Measurements from ENCODE around the gene FKBP5. TPM values are rescaled to one million over a fixed set of nuclear protein-coding genes. Genes with fewer than 3 reads are reported as not detected.

FKBP5 gene
- total and polyA plus RNA-seq, 9 of the 15 experiments (the other 6 are each of a cell fraction or from before 2014, with no cell fraction given): 32.7 to 151 (median 75.0) TPM

GRCh38 chr6:35651244-35651643 is 37.5 kb downstream of the FKBP5 start (continued):
- TF ChIP-seq TBL1XR1 (IDR thresholded peaks at IDR 0.05; ENCODE audit: low read length in 2 of 2): 0 out of 4 replicates have a peak, but pooled peaks of 1 of the 2 experiments have one; percentile 30
- TF ChIP-seq, protein P1, sequence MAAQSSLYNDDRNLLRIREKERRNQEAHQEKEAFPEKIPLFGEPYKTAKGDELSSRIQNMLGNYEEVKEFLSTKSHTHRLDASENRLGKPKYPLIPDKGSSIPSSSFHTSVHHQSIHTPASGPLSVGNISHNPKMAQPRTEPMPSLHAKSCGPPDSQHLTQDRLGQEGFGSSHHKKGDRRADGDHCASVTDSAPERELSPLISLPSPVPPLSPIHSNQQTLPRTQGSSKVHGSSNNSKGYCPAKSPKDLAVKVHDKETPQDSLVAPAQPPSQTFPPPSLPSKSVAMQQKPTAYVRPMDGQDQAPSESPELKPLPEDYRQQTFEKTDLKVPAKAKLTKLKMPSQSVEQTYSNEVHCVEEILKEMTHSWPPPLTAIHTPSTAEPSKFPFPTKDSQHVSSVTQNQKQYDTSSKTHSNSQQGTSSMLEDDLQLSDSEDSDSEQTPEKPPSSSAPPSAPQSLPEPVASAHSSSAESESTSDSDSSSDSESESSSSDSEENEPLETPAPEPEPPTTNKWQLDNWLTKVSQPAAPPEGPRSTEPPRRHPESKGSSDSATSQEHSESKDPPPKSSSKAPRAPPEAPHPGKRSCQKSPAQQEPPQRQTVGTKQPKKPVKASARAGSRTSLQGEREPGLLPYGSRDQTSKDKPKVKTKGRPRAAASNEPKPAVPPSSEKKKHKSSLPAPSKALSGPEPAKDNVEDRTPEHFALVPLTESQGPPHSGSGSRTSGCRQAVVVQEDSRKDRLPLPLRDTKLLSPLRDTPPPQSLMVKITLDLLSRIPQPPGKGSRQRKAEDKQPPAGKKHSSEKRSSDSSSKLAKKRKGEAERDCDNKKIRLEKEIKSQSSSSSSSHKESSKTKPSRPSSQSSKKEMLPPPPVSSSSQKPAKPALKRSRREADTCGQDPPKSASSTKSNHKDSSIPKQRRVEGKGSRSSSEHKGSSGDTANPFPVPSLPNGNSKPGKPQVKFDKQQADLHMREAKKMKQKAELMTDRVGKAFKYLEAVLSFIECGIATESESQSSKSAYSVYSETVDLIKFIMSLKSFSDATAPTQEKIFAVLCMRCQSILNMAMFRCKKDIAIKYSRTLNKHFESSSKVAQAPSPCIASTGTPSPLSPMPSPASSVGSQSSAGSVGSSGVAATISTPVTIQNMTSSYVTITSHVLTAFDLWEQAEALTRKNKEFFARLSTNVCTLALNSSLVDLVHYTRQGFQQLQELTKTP (IDR thresholded peaks at IDR 0.05; ENCODE audit: low read depth in 1 of 2, partially characterized antibody in 2 of 2): no peak
- no peak for TF ChIP-seq ATF1 (CRISPR knock-in tag; IDR thresholded peaks at IDR 0.05)
- TF ChIP-seq ATF1 (tag; IDR thresholded peaks at IDR 0.05): 0 out of 2 replicates have a peak, but pooled peaks have one; percentile 10
- no peak for TF ChIP-seq CEBPG (CRISPR knock-in tag; IDR thresholded peaks at IDR 0.05)
- TF ChIP-seq CEBPG (tag; conservative IDR thresholded peaks at IDR 0.05 in 1 of 2, IDR thresholded peaks at IDR 0.05 in 1 of 2): peak; percentile 54 to 64; a peak in 2 of 4 replicates
- no peak for TF ChIP-seq ZNF24 (IDR thresholded peaks at IDR 0.05)
- TF ChIP-seq, protein P2, sequence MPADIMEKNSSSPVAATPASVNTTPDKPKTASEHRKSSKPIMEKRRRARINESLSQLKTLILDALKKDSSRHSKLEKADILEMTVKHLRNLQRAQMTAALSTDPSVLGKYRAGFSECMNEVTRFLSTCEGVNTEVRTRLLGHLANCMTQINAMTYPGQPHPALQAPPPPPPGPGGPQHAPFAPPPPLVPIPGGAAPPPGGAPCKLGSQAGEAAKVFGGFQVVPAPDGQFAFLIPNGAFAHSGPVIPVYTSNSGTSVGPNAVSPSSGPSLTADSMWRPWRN (IDR thresholded peaks at IDR 0.05; ENCODE audit: low read depth): peak; percentile 74
- TF ChIP-seq FOXJ2 (tag; IDR thresholded peaks at IDR 0.05): no peak
- TF ChIP-seq CBFA2T2 (conservative IDR thresholded peaks at IDR 0.05): peak; percentile 58
- no peak for TF ChIP-seq PRPF4 (IDR thresholded peaks at IDR 0.05; ENCODE audit: insufficient read depth, low read depth, low read length, poor library complexity, severe bottlenecking)
- TF ChIP-seq, protein P3, sequence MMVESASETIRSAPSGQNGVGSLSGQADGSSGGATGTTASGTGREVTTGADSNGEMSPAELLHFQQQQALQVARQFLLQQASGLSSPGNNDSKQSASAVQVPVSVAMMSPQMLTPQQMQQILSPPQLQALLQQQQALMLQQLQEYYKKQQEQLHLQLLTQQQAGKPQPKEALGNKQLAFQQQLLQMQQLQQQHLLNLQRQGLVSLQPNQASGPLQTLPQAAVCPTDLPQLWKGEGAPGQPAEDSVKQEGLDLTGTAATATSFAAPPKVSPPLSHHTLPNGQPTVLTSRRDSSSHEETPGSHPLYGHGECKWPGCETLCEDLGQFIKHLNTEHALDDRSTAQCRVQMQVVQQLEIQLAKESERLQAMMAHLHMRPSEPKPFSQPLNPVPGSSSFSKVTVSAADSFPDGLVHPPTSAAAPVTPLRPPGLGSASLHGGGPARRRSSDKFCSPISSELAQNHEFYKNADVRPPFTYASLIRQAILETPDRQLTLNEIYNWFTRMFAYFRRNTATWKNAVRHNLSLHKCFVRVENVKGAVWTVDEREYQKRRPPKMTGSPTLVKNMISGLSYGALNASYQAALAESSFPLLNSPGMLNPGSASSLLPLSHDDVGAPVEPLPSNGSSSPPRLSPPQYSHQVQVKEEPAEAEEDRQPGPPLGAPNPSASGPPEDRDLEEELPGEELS (CRISPR knock-in tag; IDR thresholded peaks at IDR 0.05; ENCODE audit: borderline replicate concordance): no peak
- TF ChIP-seq NCOR1 (IDR thresholded peaks at IDR 0.05): peak; percentile 43; the same call in 1 of the 2 replicates
- TF ChIP-seq STAT5A (IDR thresholded peaks at IDR 0.05; ENCODE audit: borderline replicate concordance, low read length): peak; percentile 50; the same call in 1 of the 2 replicates
- TF ChIP-seq ZBTB7A (IDR thresholded peaks at IDR 0.05; ENCODE audit: borderline replicate concordance, control insufficient read depth, low read depth, low read length): peak; percentile 24; the same call in 1 of the 2 replicates
- peak; percentile 40; the same call in 1 of the 2 replicates for TF ChIP-seq POLR2AphosphoS5 (IDR thresholded peaks at IDR 0.05; ENCODE audit: control insufficient read depth, insufficient read depth, low read depth, low read length)
- TF ChIP-seq, protein P4, sequence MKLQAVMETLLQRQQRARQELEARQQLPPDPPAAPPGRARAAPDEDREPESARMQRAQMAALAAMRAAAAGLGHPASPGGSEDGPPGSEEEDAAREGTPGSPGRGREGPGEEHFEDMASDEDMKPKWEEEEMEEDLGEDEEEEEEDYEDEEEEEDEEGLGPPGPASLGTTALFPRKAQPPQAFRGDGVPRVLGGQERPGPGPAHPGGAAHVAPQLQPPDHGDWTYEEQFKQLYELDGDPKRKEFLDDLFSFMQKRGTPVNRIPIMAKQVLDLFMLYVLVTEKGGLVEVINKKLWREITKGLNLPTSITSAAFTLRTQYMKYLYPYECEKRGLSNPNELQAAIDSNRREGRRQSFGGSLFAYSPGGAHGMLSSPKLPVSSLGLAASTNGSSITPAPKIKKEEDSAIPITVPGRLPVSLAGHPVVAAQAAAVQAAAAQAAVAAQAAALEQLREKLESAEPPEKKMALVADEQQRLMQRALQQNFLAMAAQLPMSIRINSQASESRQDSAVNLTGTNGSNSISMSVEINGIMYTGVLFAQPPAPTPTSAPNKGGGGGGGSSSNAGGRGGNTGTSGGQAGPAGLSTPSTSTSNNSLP (IDR thresholded peaks at IDR 0.05; ENCODE audit: borderline replicate concordance, low read depth, low read length): peak; percentile 84; the same call in 1 of the 2 replicates
- peak; percentile 58 for TF ChIP-seq MTA2 (IDR thresholded peaks at IDR 0.05; ENCODE audit: low read depth)
- 0 out of 2 replicates have a peak, but pooled peaks have one; percentile 56 for TF ChIP-seq SMARCC2 (IDR thresholded peaks at IDR 0.05; ENCODE audit: low read depth)
